HG02678 (cell line): Measurements from ENCODE around the gene ZDHHC23.
A peak's percentile ranks its signal among the peaks of the same experiment; 100 is the strongest.

Experiments used
- ATAC-seq: cut with Tn5 transposase; IDR thresholded peaks from one replicate; pipeline ENCODE4 v1.9.1; 2021; ENCODE audit warnings: mild to moderate bottlenecking, moderate library complexity; ENCODE audit not compliant: unreplicated experiment

The ZDHHC23 gene, protein sequence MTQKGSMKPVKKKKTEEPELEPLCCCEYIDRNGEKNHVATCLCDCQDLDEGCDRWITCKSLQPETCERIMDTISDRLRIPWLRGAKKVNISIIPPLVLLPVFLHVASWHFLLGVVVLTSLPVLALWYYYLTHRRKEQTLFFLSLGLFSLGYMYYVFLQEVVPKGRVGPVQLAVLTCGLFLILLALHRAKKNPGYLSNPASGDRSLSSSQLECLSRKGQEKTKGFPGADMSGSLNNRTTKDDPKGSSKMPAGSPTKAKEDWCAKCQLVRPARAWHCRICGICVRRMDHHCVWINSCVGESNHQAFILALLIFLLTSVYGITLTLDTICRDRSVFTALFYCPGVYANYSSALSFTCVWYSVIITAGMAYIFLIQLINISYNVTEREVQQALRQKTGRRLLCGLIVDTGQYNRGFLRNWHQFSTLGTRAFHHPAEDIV

DNA sequence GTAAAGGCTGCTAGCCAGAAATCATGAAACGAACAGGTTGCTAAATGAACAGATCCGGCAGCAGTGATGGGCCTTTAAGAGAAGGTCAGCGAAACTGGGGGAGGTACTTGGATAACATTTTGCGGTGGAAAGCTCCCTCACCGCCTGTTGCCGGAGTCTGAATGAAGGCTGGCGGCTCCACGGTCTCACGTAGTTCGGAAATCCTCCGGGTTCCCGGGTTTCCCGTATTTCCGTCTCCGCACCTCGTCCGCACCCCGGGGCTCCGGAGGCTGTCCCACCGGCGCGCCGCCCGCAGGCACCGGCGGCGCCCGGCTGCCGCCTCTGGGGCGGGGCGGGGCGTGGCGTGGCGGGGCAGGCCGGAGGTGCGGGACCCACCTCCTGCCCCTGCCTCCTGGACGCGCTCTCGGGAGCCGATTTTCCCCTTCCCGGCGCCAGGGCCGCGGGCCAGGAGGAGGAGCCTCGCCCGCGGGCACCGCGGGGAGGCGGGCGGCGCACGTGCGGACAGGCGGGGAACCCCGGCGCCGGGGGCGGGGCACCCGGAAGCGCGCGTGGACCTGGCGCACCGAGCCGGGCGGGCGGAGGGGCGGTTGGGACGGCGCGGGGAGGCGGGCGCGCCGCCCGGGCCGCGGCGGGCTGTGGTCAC, at the start of gene ZDHHC23:
ZDHHC23 (plus strand) TSS at position 642 of the 643 bp plus-strand sequence. CDS start 790 bp downstream, outside the sequence.
- ATAC-seq = peak; percentile 83

DNA sequence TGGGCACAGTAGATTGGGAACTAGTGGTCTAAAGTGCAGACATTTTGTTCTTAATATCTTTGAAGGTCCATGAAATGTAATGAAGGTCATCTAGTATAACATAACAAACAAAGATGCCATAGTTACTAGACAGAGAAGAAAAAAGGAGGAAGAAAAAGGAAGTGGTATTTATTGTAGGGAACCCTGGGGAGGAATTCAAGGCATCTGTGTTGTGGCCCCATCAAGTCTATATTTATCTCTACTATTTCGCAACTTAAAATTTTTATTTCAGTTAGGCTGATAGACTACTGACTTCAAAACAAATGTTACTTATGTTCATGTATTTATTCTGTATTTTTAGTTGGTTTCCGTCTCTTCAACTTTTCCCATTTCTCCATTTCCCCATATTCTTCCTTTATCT, 48.9 kb upstream of the ZDHHC23 start:
- no peak for ATAC-seq

DNA sequence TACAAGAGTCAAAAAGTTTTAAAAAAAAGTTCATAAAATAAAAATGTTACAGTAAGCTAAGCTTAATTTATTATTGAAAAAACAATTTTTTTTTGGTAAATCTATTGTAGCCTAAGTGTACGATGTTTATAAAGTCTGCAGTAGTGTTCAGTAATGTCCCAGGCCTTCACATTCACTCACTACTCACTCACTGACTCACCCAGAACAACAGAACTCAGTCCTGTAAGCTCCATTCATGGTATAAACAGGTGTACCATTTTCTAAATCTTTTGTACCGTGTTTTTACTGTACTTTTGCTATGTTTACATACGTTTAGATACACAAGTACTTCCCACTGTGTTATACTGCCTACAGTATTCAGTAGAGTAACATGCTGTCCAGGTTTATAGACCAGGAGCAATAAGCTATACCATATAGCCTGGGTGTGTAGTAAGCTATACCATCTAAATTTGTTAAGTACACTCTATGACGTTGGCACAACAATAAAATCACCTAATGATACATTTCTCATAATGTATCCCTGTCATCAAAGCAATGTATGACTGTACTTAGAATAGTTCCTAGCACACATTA, 41.2 kb upstream of the ZDHHC23 start:
- ATAC-seq = no peak

DNA sequence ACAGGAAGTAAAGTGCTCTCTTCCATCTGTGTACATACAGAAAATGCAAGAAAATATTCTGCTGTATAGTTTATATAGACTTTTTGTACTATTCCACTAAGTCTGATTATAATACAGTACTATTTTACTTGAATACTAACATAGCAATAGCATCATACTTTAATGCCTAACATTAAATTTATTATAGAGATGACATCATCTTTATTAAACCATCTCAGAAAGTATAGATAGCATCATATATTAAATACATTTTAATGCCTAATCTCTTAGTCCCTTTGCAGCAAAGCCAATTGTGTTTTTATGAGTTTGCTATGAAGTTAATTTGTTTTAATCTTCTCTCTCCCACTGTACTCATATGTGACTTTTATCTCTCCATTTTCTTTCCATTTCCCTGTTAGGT, 39.7 kb upstream of the ZDHHC23 start:
- ATAC-seq = no peak

DNA sequence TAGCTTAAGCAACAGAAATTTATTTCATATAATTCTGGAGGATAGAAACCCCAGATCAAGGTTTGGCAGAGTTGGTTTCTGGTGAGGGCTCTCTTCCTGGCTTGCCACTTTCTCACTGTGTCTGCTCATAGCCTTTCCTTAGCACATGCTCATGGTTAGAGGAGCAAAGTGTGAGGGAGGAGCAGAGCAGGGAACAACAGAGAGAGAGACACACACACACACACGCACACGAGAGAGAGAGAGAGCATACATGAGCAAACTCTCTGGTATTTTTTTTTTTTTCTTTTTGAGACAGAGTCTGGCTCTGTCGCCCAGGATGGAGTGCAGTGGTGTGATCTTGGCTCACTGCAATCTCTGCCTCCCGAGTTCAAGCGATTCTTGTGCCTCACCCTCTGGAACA, 36.8 kb upstream of the ZDHHC23 start:
- ATAC-seq = no peak

DNA sequence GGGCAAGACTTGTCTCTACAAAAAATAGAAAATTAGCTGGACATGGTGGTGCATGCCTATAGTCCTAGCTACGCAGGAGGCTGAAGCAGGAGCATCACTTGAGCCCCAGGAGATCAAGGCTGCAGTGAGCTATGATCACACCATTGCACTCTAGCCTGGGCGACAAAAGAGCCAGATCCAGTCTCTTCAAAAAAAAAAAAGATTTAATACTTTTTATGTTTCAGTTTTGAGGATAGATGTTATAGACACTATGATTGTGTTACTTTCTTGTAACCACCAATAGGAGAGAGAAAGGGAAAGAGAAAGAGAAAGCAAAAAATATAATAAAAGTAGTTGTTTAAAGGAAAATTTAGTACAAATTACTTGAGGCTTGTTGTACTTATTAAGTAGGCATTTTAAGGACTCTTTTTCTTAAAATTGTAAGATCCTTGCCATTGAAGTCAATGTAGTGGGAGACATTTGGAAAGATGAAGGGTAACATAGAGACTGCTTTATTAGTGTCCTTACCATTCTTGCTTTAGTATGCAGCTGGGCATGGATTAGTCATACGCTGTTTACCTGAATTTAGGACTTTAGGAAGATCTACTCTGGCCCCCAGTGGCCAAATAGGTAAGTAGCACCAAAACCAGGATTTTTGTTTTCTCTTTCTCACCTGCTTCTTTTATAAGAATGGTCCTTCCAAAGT, 35.1 kb upstream of the ZDHHC23 start:
- ATAC-seq = peak; percentile 95

DNA sequence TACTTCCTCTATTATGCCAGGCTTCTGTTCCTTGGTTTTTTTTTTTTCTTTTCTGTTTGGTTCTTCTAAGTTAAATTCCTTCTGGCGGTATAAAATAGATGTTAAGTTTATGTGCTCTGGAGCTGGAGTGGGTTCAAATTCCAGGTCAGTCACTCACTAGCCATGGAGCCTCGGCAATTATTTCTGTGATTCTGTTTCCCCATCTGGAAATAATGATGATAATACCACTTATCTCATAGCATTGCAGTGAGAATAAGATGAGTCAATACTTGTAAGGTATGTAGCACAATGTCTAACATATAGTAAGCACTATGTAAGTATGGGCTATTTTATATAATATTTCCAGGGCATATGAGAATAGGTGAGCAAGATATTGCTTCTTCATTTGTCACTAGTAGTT, 33.2 kb upstream of the ZDHHC23 start:
- no peak for ATAC-seq

DNA sequence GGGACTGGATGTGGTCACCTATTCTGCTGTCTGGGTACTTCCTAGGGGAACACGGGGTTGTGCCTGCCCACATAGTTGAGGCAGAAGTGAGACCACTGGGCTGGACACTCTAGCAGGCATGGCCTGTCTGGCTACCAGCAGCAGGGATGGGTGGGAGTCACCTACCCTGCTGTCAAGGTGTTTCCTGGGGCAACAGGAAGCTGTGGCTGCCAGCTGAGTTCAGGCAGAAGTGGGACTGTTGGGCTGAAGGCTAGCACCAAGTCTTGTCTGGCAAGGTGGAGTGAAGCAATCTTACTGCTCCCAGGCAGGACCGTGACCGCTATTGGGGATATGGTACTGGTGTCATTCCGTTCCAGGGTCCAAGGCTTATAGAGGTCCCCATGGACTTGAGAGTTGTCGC, 20.3 kb upstream of the ZDHHC23 start:
- no peak for ATAC-seq

DNA sequence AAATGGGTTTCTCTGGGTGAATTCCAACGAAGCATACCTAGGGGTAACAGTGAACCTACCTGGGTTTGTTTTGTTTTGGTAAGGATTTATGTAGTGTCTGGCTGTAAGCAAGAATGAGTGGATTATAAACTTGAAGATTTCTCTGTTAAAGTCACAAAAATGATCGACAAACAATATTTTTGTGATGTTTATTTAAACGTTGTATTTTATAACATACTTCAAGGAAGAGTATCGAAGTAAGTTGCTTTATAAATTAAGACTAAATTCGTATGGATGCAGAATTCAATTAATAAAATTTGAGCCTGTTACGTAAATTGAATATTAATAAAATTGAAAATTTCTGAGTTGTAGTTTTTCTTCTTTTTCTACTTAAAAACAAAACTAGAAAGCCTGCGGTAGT, 982 bp upstream of the ZDHHC23 start:
- ATAC-seq = no peak

DNA sequence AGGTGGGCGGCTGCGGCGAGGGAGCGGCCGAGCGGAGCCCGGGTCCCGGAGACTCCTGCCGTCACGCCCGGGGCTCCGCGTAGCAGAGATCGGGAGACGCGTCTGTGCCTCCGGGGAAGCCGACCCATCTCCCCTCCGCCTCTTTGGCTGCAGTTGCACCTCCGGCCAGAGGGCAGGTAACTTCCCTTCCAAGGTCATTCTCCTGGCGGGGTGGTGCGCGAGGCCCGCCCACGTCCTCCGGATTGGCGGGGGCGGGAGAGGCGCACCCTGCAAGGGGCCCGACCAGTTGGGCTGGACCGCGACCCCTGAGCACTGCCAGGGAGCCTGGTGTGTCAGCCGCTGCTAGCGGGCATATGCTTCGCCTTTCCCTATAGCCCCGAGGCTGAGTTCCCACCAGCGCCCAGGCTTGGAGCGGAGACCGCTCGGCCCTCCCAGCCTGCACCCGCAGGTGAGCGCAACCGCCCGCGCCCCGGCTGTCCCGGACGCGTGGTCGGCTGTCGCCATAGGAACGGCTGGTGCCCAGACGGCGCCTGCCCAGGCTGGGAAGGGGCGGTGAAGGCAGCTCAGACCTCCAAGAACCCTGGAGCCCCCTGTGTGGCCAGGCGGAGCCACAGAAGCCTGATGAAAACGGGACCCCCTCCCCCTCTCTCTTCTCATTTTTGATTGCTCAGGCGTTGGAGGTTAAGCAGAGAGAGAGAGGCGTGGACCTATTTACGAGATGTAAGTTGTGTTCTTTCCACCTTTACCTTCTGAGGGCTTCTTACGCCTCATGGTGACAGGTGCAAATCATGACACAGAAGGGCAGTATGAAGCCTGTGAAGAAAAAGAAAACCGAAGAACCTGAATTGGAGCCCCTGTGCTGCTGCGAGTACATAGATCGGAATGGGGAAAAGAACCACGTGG, 453 bp downstream of the ZDHHC23 start:
- peak; percentile 45 for ATAC-seq

DNA sequence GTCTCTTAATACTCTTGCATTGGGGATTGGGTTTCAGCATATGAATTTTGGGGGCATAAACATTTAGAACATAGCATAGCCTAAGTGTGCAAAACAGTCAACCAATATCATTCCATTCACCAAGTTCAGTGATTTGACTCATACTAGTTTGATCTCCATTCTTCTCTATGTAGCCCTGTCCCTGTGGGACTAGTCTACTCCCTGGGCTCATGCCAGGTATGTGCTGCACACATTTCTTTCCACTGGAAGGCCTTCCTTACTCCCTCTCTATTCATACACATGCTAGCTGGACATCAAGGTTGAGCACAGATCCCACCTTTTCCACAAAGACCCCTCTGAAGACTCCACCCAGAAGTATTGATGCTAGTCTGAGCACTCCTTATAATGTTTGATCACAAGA, 5.1 kb downstream of the ZDHHC23 start:
- ATAC-seq = no peak

DNA sequence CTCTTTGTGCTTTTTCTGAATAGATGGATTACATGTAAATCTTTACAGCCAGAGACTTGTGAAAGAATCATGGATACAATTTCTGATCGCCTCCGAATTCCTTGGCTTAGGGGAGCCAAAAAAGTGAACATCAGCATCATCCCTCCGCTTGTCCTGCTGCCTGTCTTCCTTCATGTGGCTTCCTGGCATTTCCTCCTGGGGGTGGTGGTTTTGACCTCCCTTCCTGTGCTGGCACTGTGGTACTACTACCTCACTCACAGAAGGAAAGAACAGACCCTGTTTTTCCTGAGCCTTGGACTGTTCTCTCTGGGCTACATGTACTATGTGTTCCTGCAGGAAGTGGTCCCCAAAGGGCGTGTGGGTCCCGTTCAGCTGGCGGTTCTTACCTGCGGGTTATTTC, 5.9 kb downstream of the ZDHHC23 start:
- ATAC-seq = no peak

DNA sequence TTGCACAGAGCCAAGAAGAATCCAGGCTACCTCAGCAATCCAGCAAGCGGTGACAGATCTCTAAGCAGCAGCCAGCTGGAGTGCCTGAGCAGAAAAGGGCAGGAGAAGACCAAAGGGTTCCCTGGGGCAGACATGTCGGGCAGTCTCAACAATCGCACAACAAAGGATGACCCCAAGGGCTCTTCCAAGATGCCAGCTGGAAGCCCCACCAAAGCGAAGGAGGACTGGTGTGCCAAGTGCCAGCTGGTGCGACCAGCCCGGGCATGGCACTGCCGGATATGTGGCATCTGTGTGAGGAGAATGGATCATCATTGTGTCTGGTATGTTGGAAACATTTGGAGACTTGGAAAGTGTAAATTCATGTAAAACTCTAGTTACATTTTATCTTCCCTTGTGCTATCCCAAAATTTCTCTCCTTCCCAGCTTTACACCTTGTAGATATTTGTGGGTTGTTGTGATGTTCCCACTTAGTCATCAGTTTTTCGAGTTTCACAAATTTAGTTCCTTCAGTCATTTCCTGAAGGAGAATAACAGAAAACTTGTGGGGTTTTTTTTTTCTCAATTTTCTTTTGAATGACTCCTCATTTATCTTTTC, 6.4 kb downstream of the ZDHHC23 start:
- no peak for ATAC-seq

DNA sequence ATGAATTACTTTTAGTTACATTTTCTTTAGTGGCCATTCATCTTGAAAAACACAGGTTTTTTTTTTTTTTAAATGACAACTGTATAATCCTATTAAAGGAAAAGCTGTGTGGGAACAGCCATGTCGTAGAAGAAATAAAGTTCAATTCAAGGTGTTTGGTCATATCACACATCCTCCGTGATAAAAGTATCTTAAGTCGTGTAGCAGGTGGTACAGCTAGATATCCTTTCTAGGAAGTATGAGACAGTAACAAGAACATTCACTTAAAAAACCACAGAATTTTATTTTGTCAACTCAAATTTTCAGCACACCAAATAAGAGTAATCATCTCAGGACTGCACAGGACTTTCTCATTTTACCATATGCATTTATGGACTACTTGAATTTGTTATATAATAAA, 16.1 kb downstream of the ZDHHC23 start:
- no peak for ATAC-seq

DNA sequence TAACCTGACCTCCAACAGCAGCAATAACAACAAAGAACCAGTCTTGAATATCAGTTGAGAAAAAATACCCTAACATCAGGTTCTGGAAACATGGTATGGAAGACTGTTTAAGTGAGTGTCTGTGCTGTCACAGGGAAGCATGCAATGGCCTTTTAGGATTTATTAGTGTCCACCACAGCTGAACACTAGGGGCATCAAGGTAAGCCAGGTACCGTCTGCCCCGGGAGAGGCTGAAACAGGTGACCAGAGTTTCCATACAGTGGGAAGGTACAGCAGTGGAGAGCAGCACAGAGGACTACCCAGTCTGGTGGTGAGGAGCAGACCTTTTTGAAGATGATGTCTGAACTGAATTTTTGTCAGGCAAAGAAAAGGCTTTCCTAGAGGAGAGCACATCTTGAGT, 18.4 kb downstream of the ZDHHC23 start:
- no peak for ATAC-seq

DNA sequence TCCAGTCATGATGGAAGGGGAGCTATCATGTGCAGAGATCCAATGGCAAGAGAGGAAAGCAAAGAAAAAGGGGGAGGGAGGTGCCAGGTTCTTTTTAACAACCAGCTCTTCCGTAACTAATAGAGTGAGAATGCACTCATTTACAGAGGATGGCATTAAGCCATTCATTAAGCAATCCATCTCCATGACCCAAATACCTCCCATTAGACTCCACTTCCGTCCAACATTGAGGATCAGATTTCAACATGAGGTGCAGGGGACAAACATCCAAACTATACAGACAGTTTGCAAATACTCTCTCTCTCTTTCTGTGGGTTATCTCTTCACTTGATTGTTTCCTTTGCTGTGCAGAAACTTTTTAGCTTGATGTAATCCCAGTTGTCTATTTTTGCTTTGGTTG, 21.2 kb downstream of the ZDHHC23 start:
- no peak for ATAC-seq

DNA sequence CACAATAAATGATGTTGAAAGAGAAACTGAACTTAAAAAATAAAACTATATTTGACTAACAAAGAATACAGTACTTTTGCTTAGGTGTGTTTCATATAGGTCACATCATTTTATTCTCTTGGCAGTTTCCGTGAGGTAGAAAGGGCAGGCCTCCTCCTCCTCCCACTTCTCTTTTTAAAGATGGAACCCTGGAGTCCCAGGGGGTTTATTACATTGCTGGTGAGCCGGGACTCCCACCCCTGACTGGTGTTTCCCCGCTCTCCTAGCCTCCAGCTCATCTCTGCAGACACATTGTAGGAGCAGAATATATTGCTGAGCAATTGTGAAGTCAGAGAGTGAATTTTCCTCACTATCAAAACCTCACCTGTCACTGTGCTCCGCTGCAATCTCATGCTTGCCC, 30.0 kb downstream of the ZDHHC23 start:
- no peak for ATAC-seq

DNA sequence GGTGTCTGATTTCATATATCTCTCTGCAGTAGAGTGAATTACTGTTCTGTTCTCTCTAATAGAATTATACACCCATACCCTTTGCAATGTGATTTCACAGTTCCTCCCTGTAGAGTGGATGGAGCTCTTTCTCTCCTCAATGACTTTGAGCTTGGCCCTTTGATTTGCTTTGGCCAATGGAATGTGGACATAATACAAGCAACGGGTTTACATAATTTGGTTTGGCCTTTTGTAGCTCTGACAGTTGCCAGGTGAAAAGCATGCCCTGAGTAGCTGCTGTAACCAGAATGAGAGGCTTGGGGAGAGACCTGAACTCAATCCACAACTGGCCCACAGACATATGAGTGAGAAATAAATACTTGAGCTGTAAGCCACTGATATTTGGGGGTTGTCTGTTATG, 32.1 kb downstream of the ZDHHC23 start:
- no peak for ATAC-seq

DNA sequence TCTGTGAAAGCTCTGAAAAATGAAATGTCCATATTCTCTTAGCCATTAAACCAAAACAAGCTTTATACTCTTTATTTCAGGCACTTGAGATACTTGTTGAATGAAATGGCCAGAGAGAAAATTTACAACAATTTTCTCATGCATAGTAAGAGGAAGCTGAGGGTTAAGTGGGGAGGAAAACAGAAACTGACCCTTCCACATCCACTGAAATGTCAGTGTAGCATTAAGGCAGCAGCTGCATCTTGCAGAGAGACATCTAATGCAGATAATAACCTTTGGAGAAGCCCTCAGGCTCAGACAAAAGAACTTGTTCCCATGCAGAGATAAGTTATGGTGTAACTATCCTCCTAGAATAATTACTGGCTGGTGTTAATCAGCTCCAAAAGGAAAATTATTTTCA, 34.0 kb downstream of the ZDHHC23 start:
- ATAC-seq = no peak

DNA sequence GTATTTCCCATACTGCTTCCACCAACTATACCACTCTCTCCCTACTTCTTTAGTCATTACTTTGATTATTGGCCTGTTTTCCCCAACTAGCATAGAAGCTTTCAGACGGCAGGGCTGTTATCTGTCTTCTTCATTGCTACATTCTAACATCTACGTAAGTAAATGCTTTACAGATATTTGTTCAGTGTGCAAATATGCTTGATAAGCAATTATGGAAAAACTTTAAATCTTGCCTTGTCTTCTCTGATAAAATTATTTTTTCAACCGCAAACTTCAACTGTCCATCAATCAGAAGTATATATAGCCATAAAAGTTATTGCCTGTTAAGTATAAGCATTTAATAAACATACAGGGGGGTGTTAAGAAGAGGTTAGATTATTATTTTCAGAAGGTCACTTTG, 35.7 kb downstream of the ZDHHC23 start:
- no peak for ATAC-seq
